ENCODE data around the gene TBX21. TPM values are rescaled to one million over a fixed set of nuclear protein-coding genes. Genes with fewer than 3 reads are reported as not detected.
A peak's percentile ranks its signal among the peaks of the same experiment; 100 is the strongest.

TBX21 gene
- total and polyA plus RNA-seq, 11 donors, result 0.07 to 3.2 (median 0.21) TPM; not detected in 2

DNA sequence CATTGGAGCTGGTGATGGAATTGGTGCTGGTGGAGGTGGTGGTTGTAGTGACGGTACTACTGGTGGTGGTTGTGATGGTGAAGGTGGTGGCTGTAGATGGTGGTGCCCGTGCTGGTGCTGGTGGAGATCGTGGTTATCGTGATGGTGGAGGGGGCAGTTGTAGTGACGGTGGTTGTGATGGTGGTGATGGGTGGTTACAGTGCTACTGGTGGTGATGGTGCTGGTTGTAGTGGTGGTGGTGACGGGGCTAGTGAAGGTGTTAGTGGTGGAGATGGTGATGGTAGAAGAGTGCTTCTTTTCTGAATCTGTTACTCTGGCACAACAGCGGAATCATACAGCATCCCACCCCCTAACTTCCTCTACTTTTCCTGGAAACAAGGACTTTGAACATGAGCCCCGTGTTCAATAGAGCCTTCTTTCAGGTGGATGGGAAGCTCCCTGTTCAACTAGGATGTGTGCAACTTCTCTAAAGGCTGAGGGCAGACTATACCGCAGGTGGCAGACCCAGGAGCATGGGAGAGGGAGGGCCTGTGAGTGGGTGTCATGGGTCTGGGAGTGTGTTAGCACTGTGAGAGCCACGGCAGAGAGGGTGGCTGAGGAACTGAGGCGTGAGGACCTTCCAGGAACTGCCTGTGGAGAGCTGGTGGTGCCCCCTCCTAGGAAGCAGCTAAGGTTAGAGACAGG is 8.2 kb downstream of the TBX21 start:
- no peaks in the 10 kb centered on the region for H3K36me3 ChIP-seq
- H3K9me3 ChIP-seq, result no peaks in the 10 kb centered on the region
- no peak for DNase-seq
- no peak for TF ChIP-seq POLR2A (IDR thresholded peaks at IDR 0.05)
- TF ChIP-seq, protein P1, sequence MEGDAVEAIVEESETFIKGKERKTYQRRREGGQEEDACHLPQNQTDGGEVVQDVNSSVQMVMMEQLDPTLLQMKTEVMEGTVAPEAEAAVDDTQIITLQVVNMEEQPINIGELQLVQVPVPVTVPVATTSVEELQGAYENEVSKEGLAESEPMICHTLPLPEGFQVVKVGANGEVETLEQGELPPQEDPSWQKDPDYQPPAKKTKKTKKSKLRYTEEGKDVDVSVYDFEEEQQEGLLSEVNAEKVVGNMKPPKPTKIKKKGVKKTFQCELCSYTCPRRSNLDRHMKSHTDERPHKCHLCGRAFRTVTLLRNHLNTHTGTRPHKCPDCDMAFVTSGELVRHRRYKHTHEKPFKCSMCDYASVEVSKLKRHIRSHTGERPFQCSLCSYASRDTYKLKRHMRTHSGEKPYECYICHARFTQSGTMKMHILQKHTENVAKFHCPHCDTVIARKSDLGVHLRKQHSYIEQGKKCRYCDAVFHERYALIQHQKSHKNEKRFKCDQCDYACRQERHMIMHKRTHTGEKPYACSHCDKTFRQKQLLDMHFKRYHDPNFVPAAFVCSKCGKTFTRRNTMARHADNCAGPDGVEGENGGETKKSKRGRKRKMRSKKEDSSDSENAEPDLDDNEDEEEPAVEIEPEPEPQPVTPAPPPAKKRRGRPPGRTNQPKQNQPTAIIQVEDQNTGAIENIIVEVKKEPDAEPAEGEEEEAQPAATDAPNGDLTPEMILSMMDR (IDR thresholded peaks at IDR 0.05), result no peak
- peaks cover 4 to 43% (median 23%) of the 10 kb centered on the region in 9 donors for H3K27me3 ChIP-seq
- H3K27ac ChIP-seq, result no peak overlapping the region
- 82 to 87% (median 84%) methylated on average over 11 of the region's 11 CpGs for WGBS, 4 donors
- ATAC-seq, result no peak
- peaks cover 0 to 9% (median 0%) of the 10 kb centered on the region in 12 donors for H3K4me1 ChIP-seq
- H3K4me3 ChIP-seq, result peak overlapping the region in 1 of 12 donors; percentile 1
- intact Hi-C loops (cut with DNase I), result no loop called here

DNA sequence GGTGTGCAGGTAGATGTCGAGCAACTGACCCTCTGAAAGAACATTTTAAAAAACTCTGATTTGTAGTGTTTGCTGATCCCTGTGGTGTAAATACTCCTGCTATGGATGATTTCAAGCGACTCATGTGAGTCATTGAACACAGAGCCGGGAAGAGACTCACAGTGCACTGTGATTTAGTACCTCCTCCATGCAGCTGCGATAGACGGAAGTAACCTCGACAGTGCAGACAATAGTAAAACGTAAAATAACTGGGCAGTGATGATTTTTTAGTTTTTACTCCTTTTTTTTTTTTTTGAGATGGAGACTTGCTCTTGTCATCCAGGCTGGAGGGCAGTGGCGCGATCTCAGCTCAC is 8.7 kb downstream of the TBX21 start:
- H3K36me3 ChIP-seq, result no peaks in the 10 kb centered on the region
- WGBS, 4 donors, result 80 to 89% (median 84%) methylated on average over 9 of the region's 9 CpGs
- peak overlapping the region in 1 of 12 donors; percentile 1 for H3K4me3 ChIP-seq
- H3K9me3 ChIP-seq, result no peaks in the 10 kb centered on the region
- H3K4me1 ChIP-seq, result peaks cover 0 to 9% (median 0%) of the 10 kb centered on the region in 12 donors
- ATAC-seq, result no peak
- intact Hi-C loops (cut with DNase I), result no loop called here
- H3K27ac ChIP-seq, result no peak overlapping the region
- peaks cover 4 to 48% (median 24%) of the 10 kb centered on the region in 9 donors for H3K27me3 ChIP-seq
- no peak for DNase-seq
- TF ChIP-seq, protein P1 (IDR thresholded peaks at IDR 0.05), result no peak
- TF ChIP-seq POLR2A (IDR thresholded peaks at IDR 0.05), result no peak

DNA sequence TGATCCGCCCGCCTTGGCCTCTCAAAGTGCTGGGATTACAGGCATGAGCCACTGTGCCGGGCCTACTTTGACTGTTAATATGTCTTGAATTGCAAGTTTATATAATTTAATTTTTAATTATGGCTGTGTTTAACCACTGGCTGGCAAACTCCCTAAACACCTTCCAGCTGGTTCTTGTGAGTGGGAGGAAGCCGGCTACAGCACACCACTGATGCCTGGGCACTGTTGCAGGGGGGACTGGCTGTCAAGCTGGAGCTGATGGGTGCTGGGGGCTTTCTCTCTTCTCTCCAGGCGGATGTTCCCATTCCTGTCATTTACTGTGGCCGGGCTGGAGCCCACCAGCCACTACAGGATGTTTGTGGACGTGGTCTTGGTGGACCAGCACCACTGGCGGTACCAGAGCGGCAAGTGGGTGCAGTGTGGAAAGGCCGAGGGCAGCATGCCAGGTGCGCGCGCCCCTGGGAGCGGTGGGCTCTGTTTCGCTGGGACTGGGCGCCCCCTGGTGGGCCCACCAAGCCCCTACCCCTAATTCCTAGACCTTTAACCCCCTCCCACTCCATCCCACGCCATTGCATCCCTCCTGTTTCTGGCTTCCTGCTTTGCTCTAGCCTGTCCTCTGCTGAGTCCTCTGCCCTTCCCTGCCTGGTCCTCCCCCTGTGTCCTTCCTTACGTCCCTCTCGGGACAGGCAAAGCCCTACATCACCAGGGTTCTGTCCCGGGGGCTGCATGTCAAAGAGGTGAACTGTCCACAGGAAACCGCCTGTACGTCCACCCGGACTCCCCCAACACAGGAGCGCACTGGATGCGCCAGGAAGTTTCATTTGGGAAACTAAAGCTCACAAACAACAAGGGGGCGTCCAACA is 9.5 kb downstream of the TBX21 start:
- Histone ChIP-seq H3K27me3 (peaks cover 4 to 54% (median 24%) of the 10 kb centered on the region in 9 donors), H3K36me3 (no peaks in the 10 kb centered on the region), H3K4me1 (peaks cover 0 to 9% (median 0%) of the 10 kb centered on the region in 12 donors), H3K27ac (no peak overlapping the region), H3K4me3 (no peak overlapping the region), H3K9me3 (no peaks in the 10 kb centered on the region)
- ATAC-seq (peak in 1 of 4 donors; percentile 37), DNase-seq (no peak)
- intact Hi-C loops (cut with DNase I), result no loop called here
- TF ChIP-seq, protein P1 (IDR thresholded peaks at IDR 0.05), result peak in 7 of 12 donors; percentile 14 to 42 (median 29)
- TF ChIP-seq POLR2A (IDR thresholded peaks at IDR 0.05), result no peak
- WGBS, 4 donors, result 30 to 40% (median 33%) methylated on average over 23 to 26 of the region's 26 CpGs

Measured in heart left ventricle (tissue), 16 donors.